Upper lobe of left lung (tissue), 6 donors: ENCODE measurements around the gene KRT23. TPM values are rescaled to one million over a fixed set of nuclear protein-coding genes. Genes with fewer than 3 reads are reported as not detected.

Experiments used
- ATAC-seq, 2 donors: fragments of 200-7000 bp; cut with Tn5 transposase; one replicate each; pipeline ENCODE4 v1.9.1; 2022; ENCODE audit warnings: mild to moderate bottlenecking in 2 of 2, moderate library complexity in 2 of 2; ENCODE audit not compliant: low FRiP score in 2 of 2
- DNase-seq, 2 donors: peaks; one replicate each; pipeline ENCODE4 v3.0.0-alpha.2; 2019 to 2020
- H3K27ac ChIP-seq, 4 donors: fragments of 200-600 bp; sonication (generic); one replicate each; pipeline ENCODE4 v1.5.1; 2016 to 2019
- H3K27me3 ChIP-seq, 4 donors: fragments of 200-600 bp; sonication (generic); one replicate each; pipeline ENCODE4 v1.5.1; 2017 to 2019
- H3K36me3 ChIP-seq, 4 donors: fragments of 200-600 bp; sonication (generic); one replicate each; pipeline ENCODE4 v1.5.1; 2016 to 2019
- H3K4me1 ChIP-seq, 4 donors: fragments of 200-600 bp; sonication (generic); one replicate each; pipeline ENCODE4 v1.5.1; 2018 to 2019
- H3K4me3 ChIP-seq, 4 donors: fragments of 200-600 bp; sonication (generic); one replicate each; pipeline ENCODE4 v1.5.1; 2017 to 2019; ENCODE audit warnings: mild to moderate bottlenecking in 2 of 4, moderate library complexity in 1 of 4
- H3K9me3 ChIP-seq, 4 donors: fragments of 200-600 bp; sonication (generic); one replicate each; pipeline ENCODE4 v1.5.1; 2018 to 2019
- CTCF ChIP-seq, 6 experiments: fragments of 450-650 bp in 4 of 6; fragments of 200-600 bp in 2 of 6; sonication (generic) in 2 of 6; IDR thresholded peaks; one replicate each; pipeline ENCODE4 v1.5.1; 2016 to 2019; ENCODE audit warnings: antibody characterized with exemption in 6 of 6
- EP300 ChIP-seq, 4 donors: sonication (generic); formaldehyde crosslinking; IDR thresholded peaks; one replicate each; pipeline ENCODE4 v1.5.1; 2017; ENCODE audit warnings: antibody characterized with exemption in 4 of 4, control low read depth in 2 of 4
- POLR2A ChIP-seq, 4 donors: fragments of 450-650 bp; IDR thresholded peaks; one replicate each; pipeline ENCODE4 v1.5.1; 2016 to 2017; ENCODE audit warnings: antibody characterized with exemption in 4 of 4, mild to moderate bottlenecking in 2 of 4
- POLR2AphosphoS5 ChIP-seq, 2 donors: sonication (generic); formaldehyde crosslinking; IDR thresholded peaks; one replicate each; pipeline ENCODE4 v1.5.1; 2017; ENCODE audit warnings: antibody characterized with exemption in 2 of 2
- WGBS, 2 donors: methylation state at CpG; one replicate each; pipeline ENCODE4 v1.1.5; 2017 to 2018; 5-methylcytosine and 5-hydroxymethylcytosine counted together
- total RNA-seq, 6 donors: library from RNA; depleted of rRNA in 4 of 6; stranded (reverse); fragments of >200 nt in 4 of 6; gene quantifications; one replicate each; pipeline versions ENCODE4 v1.1.0 to v1.2.1, GENCODE V29; 2016 to 2021
- donor health status: DM: no; HTN: no; CAD: no; lungs with moderate emphysema.
- donor health status: DM: no; HTN: yes; CAD: no; lungs with severe emphysema.

KRT23 gene
- total RNA-seq, 6 donors from 2014 or later: 0.49 to 10.7 (median 3.1) TPM

- no peak for DNase-seq
- ATAC-seq: no peak
- 70 to 72% methylated on average over 2 of the region's 2 CpGs for WGBS, 2 donors
- Histone ChIP-seq H3K27me3 (no peaks in the 10 kb centered on the region), H3K9me3 (no peaks in the 10 kb centered on the region), H3K27ac (no peak overlapping the region), H3K4me3 (no peak overlapping the region), H3K36me3 (no peaks in the 10 kb centered on the region), H3K4me1 (peaks cover 0 to 3% (median 0%) of the 10 kb centered on the region in 4 donors)
- TF ChIP-seq POLR2AphosphoS5 (IDR thresholded peaks at IDR 0.05): no peak
- TF ChIP-seq EP300 (IDR thresholded peaks at IDR 0.05): no peak
- no peak for TF ChIP-seq CTCF (IDR thresholded peaks at IDR 0.05)
- no peak for TF ChIP-seq POLR2A (IDR thresholded peaks at IDR 0.05)
Measured at GRCh38 chr17:40888196-40888720, 49.2 kb downstream of the KRT23 start.

- H3K27me3 ChIP-seq: no peaks in the 10 kb centered on the region
Measured at GRCh38 chr17:40886090-40886489, 51.4 kb downstream of the KRT23 start.

GRCh38 chr17:40884708-40885512 lies 52.5 kb downstream of the KRT23 start, which contains the start of gene KRT20:
Gene KRT20 (minus strand): TSS chr17:40885242. CDS start chr17:40885185, 57 bp downstream.
- DNase-seq: peak in 1 of 2 donors; percentile 30
- Histone ChIP-seq H3K27me3 (no peaks in the 10 kb centered on the region), H3K4me3 (no peak within 1 kb of the TSS), H3K27ac (no peak within 1 kb of the TSS), H3K9me3 (no peaks in the 10 kb centered on the region), H3K4me1 (peaks cover 0 to 3% (median 0%) of the 10 kb centered on the region in 4 donors), H3K36me3 (no peaks in the 10 kb centered on the region)
- WGBS, 2 donors: 88 to 90% methylated on average over 19 to 23 of the region's 23 CpGs
- peak in 1 of 2 donors; percentile 26 for ATAC-seq
- TF ChIP-seq EP300 (IDR thresholded peaks at IDR 0.05) (no peak), CTCF (IDR thresholded peaks at IDR 0.05) (no peak), POLR2AphosphoS5 (IDR thresholded peaks at IDR 0.05) (no peak), POLR2A (IDR thresholded peaks at IDR 0.05) (no peak)

More at GRCh38 chr17:40886090-40886489, 51.4 kb downstream of the KRT23 start:
- TF ChIP-seq CTCF (IDR thresholded peaks at IDR 0.05) (no peak), EP300 (IDR thresholded peaks at IDR 0.05) (no peak), POLR2AphosphoS5 (IDR thresholded peaks at IDR 0.05) (no peak), POLR2A (IDR thresholded peaks at IDR 0.05) (no peak)
- Histone ChIP-seq H3K4me1 (peaks cover 0 to 3% (median 0%) of the 10 kb centered on the region in 4 donors), H3K4me3 (no peak overlapping the region), H3K36me3 (no peaks in the 10 kb centered on the region), H3K27ac (no peak overlapping the region), H3K9me3 (no peaks in the 10 kb centered on the region)
- no peak for ATAC-seq
- DNase-seq: no peak
- 71 to 86% methylated on average over 1 to 3 of the region's 3 CpGs for WGBS, 2 donors

GRCh38 chr17:40883626-40884334 lies 53.7 kb downstream of the KRT23 start:
- no peaks in the 10 kb centered on the region for H3K9me3 ChIP-seq
- peaks cover 0 to 3% (median 0%) of the 10 kb centered on the region in 4 donors for H3K4me1 ChIP-seq
- H3K36me3 ChIP-seq: no peaks in the 10 kb centered on the region
- DNase-seq (no peak), ATAC-seq (no peak)
- WGBS, 2 donors: 92 to 93% methylated on average over 7 of the region's 7 CpGs
- no peak overlapping the region for H3K27ac ChIP-seq
- no peak overlapping the region for H3K4me3 ChIP-seq
- no peaks in the 10 kb centered on the region for H3K27me3 ChIP-seq
- no peak for TF ChIP-seq POLR2A (IDR thresholded peaks at IDR 0.05)
- no peak for TF ChIP-seq CTCF (IDR thresholded peaks at IDR 0.05)
- TF ChIP-seq EP300 (IDR thresholded peaks at IDR 0.05): no peak
- TF ChIP-seq POLR2AphosphoS5 (IDR thresholded peaks at IDR 0.05): no peak
